Fibroblast of the conjunctiva (primary cell): ENCODE measurements around the gene GPC6.

Experiments used
- DNase-seq: peaks from one replicate; pipeline ENCODE4 v3.0.0-alpha.2; 2010; ENCODE audit warnings: low read depth

Gene GPC6

GRCh38 chr13:94415500-94416237 lies 1189.1 kb downstream of the GPC6 start:
- DNase-seq: no peak

GRCh38 chr13:94416454-94417080 lies 1190.0 kb downstream of the GPC6 start:
- DNase-seq: peak; percentile 23

GRCh38 chr13:94417294-94417693 lies 1190.7 kb downstream of the GPC6 start:
- no peak for DNase-seq

GRCh38 chr13:94419304-94419924 lies 1192.8 kb downstream of the GPC6 start:
- peak; percentile 33 for DNase-seq

GRCh38 chr13:94419925-94420305 lies 1193.3 kb downstream of the GPC6 start:
- no peak for DNase-seq

GRCh38 chr13:94427313-94427953 lies 1200.8 kb downstream of the GPC6 start:
- no peak for DNase-seq

GRCh38 chr13:94431574-94431973 lies 1205.0 kb downstream of the GPC6 start:
- peak; percentile 8 for DNase-seq

GRCh38 chr13:94431987-94432386 lies 1205.4 kb downstream of the GPC6 start:
- no peak for DNase-seq

GRCh38 chr13:94433055-94433961 lies 1206.7 kb downstream of the GPC6 start:
- no peak for DNase-seq

- DNase-seq: peak; percentile 41
Measured at GRCh38 chr13:94435604-94436226, 1209.1 kb downstream of the GPC6 start.

GRCh38 chr13:94444826-94445225 lies 1218.2 kb downstream of the GPC6 start:
- DNase-seq: no peak

GRCh38 chr13:94454334-94454733 lies 1227.7 kb downstream of the GPC6 start:
- DNase-seq: no peak

GRCh38 chr13:94454906-94455305 lies 1228.3 kb downstream of the GPC6 start:
- no peak for DNase-seq

GRCh38 chr13:94455414-94455813 lies 1228.8 kb downstream of the GPC6 start:
- DNase-seq: no peak
